WTC11 (cell line): ENCODE measurements around the gene JSRP1. TPM values are rescaled to one million over a fixed set of nuclear protein-coding genes. Genes with fewer than 3 reads are reported as not detected.

Source experiments
- ATAC-seq: fragments of 200-7000 bp; cut with Tn5 transposase; 2 replicates; pipeline ENCODE4 v1.10.0; 2021; ENCODE audit warnings: mild to moderate bottlenecking, moderate library complexity
- Bru-seq: library from RNA; stranded (reverse); fragments of 400-500 nt; gene quantifications from one replicate; lab custom pipeline; 2021; lab: Mats Ljungman, UMichigan
- CTCF ChIA-PET: fragments of 300-600 bp; sonication (Branson Sonifier 250); formaldehyde crosslinking; loops from one replicate; lab custom pipeline; 2021; ENCODE audit warnings: antibody characterized with exemption; lab: Charles Lee
- POLR2A ChIA-PET: fragments of 350-600 bp; sonication (Branson Sonifier 250); formaldehyde crosslinking; loops from one replicate; lab custom pipeline; 2021; ENCODE audit warnings: antibody characterized with exemption; lab: Charles Lee
- DNase-seq: peaks from one replicate; pipeline ENCODE4 v3.0.0; 2021; ENCODE audit warnings: low spot score
- H3K27ac Mint-ChIP-seq: 2 replicates; pipeline ENCODE4 v1.8.0; 2021; ENCODE audit warnings: mixed read lengths
- H3K27me3 Mint-ChIP-seq: 2 replicates; pipeline ENCODE4 v1.8.0; 2021; ENCODE audit warnings: low read depth, mild to moderate bottlenecking, moderate library complexity, mixed read lengths
- H3K36me3 Mint-ChIP-seq: 2 replicates; pipeline ENCODE4 v1.8.0; 2021; ENCODE audit warnings: mixed read lengths
- H3K4me1 Mint-ChIP-seq: 2 replicates; pipeline ENCODE4 v1.8.0; 2022; ENCODE audit warnings: mixed read lengths
- H3K4me3 Mint-ChIP-seq: 2 replicates; pipeline ENCODE4 v1.8.0; 2021; ENCODE audit warnings: mild to moderate bottlenecking, moderate library complexity, mixed read lengths
- H3K9me3 Mint-ChIP-seq: 2 replicates; pipeline ENCODE4 v1.8.0; 2021; ENCODE audit warnings: mixed read lengths
- AFF4 ChIP-seq: sonication (generic); formaldehyde crosslinking; IDR thresholded peaks from 2 replicates; pipeline ENCODE4 v1.8.1; 2023; ENCODE audit warnings: mild to moderate bottlenecking, missing genetic modification reagents, borderline replicate concordance
- E2F1 ChIP-seq: sonication (generic); formaldehyde crosslinking; IDR thresholded peaks from 2 replicates; pipeline ENCODE4 v1.8.0; 2022; ENCODE audit warnings: mild to moderate bottlenecking, missing genetic modification reagents
- ELF4 ChIP-seq: sonication (generic); formaldehyde crosslinking; IDR thresholded peaks from 2 replicates; pipeline ENCODE4 v1.8.1; 2022; ENCODE audit warnings: low read depth, mild to moderate bottlenecking, moderate library complexity, missing genetic modification reagents
- IRF1 ChIP-seq: sonication (generic); formaldehyde crosslinking; IDR thresholded peaks from 2 replicates; pipeline ENCODE4 v1.8.0; 2023; ENCODE audit warnings: missing genetic modification reagents
- MAX ChIP-seq: sonication (generic); formaldehyde crosslinking; IDR thresholded peaks from 2 replicates; pipeline ENCODE4 v1.8.0; 2022; ENCODE audit warnings: mild to moderate bottlenecking, missing genetic modification reagents
- MLX ChIP-seq: sonication (generic); formaldehyde crosslinking; IDR thresholded peaks from 2 replicates; pipeline ENCODE4 v1.8.1; 2023; ENCODE audit warnings: mild to moderate bottlenecking, missing genetic modification reagents, moderate library complexity
- MXD4 ChIP-seq: fragments of 250-450 bp; sonication (Bioruptor Pico); IDR thresholded peaks from 2 replicates; pipeline ENCODE4 v1.8.0; 2021; ENCODE audit warnings: mild to moderate bottlenecking, moderate library complexity, borderline replicate concordance
- NR2C2 ChIP-seq: sonication (generic); formaldehyde crosslinking; IDR thresholded peaks from 2 replicates; pipeline ENCODE4 v1.8.0; 2022; ENCODE audit warnings: mild to moderate bottlenecking, missing genetic modification reagents
- NR3C1 ChIP-seq: sonication (generic); formaldehyde crosslinking; conservative IDR thresholded peaks from 2 replicates; pipeline ENCODE4 v1.8.1; 2023; ENCODE audit warnings: low read depth, mild to moderate bottlenecking, missing genetic modification reagents
- OVOL2 ChIP-seq: fragments of 250-450 bp; sonication (Bioruptor Pico); IDR thresholded peaks from 2 replicates; pipeline ENCODE4 v1.9.0; 2021; ENCODE audit warnings: mild to moderate bottlenecking, borderline replicate concordance
- TEAD4 ChIP-seq: sonication (generic); formaldehyde crosslinking; IDR thresholded peaks from 2 replicates; pipeline ENCODE4 v1.8.0; 2022; ENCODE audit warnings: mild to moderate bottlenecking, missing genetic modification reagents
- ZNF232 ChIP-seq: sonication (generic); formaldehyde crosslinking; IDR thresholded peaks from 2 replicates; pipeline ENCODE4 v1.8.0; 2022; ENCODE audit warnings: mild to moderate bottlenecking, missing genetic modification reagents
- ZNF671 ChIP-seq: fragments of 250-450 bp; sonication (Bioruptor Pico); IDR thresholded peaks from 2 replicates; pipeline ENCODE4 v1.8.0; 2021; ENCODE audit warnings: mild to moderate bottlenecking
- long read RNA-seq, 3 experiments: library from RNA in 1 of 3; library from capped mRNA in 1 of 3; library from polyadenylated mRNA in 1 of 3; unstranded in 2 of 3; stranded (forward) in 1 of 3; transcript quantifications; one replicate each; pipeline ENCODE4 v2.0.0, GENCODE V29; 2021
- total RNA-seq: library from RNA; stranded (reverse); gene quantifications from 3 replicates; pipeline ENCODE4 v1.2.3, GENCODE V29; 2021

The JSRP1 gene
- 0.33 to 1.4 TPM (median 0.73 TPM) in 3 replicates for total RNA-seq
- percentile 13 among the genes with signal in this experiment for Bru-seq, nascent RNA
- long read RNA-seq, experiment 1 = 0 reads
- long read RNA-seq, experiment 2, partial matches to known transcripts = 0 of 1 reads
- long read RNA-seq, experiment 2, other reads (novel, unspliced or antisense) = 1 of 1 reads
- long read RNA-seq, experiment 3 = 0 reads

GRCh38 chr19:2255982-2256685 is at the start of gene JSRP1:
Gene JSRP1, minus strand, starts transcription at chr19:2256417. Its CDS starts 1,103 bp downstream, at chr19:2255314.
- peak; percentile 20 for DNase-seq
- H3K4me1 Mint-ChIP-seq = peaks cover 3% of the 10 kb centered on the region; the same call in 1 of the 2 replicates
- no peak for TF ChIP-seq ZNF671 (CRISPR knock-in tag)
- TF ChIP-seq, all 79 proteins: peak for 0
- H3K9me3 Mint-ChIP-seq = no peaks in the 10 kb centered on the region
- H3K27ac Mint-ChIP-seq = no peak within 1 kb of the TSS
- no peak for ATAC-seq
- H3K36me3 Mint-ChIP-seq = no peaks in the 10 kb centered on the region
- CTCF ChIA-PET = interaction anchor here (0.8 kb wide), 1 partner anchor 57 kb away, joined by 3 read pairs; no protein-coding TSS in a partner anchor
- no peak within 1 kb of the TSS for H3K4me3 Mint-ChIP-seq
- peaks cover 31% of the 10 kb centered on the region for H3K27me3 Mint-ChIP-seq
- POLR2A ChIA-PET = interaction anchor here (0.9 kb wide), 1 partner anchor 78 kb away, joined by 3 read pairs; no protein-coding TSS in a partner anchor

- no peaks in the 10 kb centered on the region for H3K36me3 Mint-ChIP-seq
- H3K27me3 Mint-ChIP-seq = peaks cover 25% of the 10 kb centered on the region
- H3K27ac Mint-ChIP-seq = no peak overlapping the region
- no peaks in the 10 kb centered on the region for H3K9me3 Mint-ChIP-seq
- ATAC-seq (no peak; the same call in 1 of the 2 replicates), DNase-seq (no peak)
- no peak for TF ChIP-seq OVOL2 (CRISPR knock-in tag)
- TF ChIP-seq NR3C1 = no peak
- no peak for TF ChIP-seq TEAD4 (CRISPR knock-in tag)
- TF ChIP-seq AFF4 (CRISPR knock-in tag) = no peak
- TF ChIP-seq IRF1 (CRISPR knock-in tag) = no peak
- no peak for TF ChIP-seq NR2C2 (CRISPR knock-in tag)
- TF ChIP-seq E2F1 (CRISPR knock-in tag) = no peak
- TF ChIP-seq MXD4 (CRISPR knock-in tag) = no peak
- no peak for TF ChIP-seq ZNF671 (CRISPR knock-in tag)
- TF ChIP-seq MLX (CRISPR knock-in tag) = no peak
- TF ChIP-seq ELF4 (CRISPR knock-in tag) = no peak
- no peak for TF ChIP-seq MAX
- TF ChIP-seq ZNF232 (CRISPR knock-in tag) = no peak
- no peak overlapping the region for H3K4me3 Mint-ChIP-seq
- POLR2A ChIA-PET = no interaction called here
- H3K4me1 Mint-ChIP-seq = peaks cover 7% of the 10 kb centered on the region
- CTCF ChIA-PET = interaction anchor here (0.5 to 2.4 kb wide), 7 partner anchors 10 to 210 kb away, joined by 3 to 12 read pairs (median 3); partner anchors contain the start of gene MOB3A
Measured at GRCh38 chr19:2305452-2306280, 49.4 kb upstream of the JSRP1 start.
